Measurements from ENCODE around the gene ALLC.

DNA sequence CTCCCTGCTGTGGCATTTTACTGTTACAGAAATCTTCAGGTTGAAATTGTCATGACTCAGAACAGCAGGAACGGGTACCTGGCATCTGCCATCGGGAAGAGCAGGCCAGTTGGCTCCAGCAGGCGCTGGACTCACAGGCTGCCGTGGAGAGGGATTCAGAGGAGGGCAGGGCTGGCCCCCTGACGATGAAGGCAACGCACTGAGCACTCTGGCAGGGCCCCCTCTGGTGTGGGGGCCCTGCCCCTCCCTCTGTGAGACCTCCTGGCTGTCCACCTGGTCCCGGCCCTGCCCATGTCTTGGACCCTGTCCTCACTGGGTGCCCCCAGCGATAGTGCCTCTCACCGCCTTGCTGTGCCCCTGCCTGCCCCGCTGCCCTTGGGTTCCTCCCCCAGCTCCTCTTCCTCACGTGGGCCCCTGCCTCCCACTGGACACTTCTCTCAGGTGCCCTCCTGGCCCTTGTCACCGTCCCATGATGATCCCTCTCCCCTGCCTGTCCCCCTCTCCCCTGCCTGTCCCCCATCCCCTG is 23.3 kb upstream of the ALLC start:
- TF ChIP-seq POLR2A (IDR thresholded peaks at IDR 0.05; ENCODE audit: low read depth, low read length) (no peak), POLR2AphosphoS5 (IDR thresholded peaks at IDR 0.05; ENCODE audit: low read depth, low read length) (no peak)
